RWPE1 (cell line): ENCODE measurements around the gene DSG4.

Experiments used
- CTCF ChIA-PET: fragments of 350-600 bp; sonication (Branson Sonifier 250); formaldehyde crosslinking; extraction: SDS; loops from one replicate; lab custom pipeline; 2021; lab: Yijun Ruan, JAX
- POLR2A ChIA-PET: fragments of 400-600 bp; formaldehyde crosslinking; extraction: SDS; loops from one replicate; lab custom pipeline; 2020; ENCODE audit warnings: antibody characterized with exemption; ENCODE audit not compliant: low non-redundant PET; lab: Yijun Ruan, JAX
- DNase-seq: peaks from one replicate; pipeline ENCODE4 v3.0.0; 2012; ENCODE audit warnings: low spot score
- H3K27ac ChIP-seq: fragments of 450-650 bp; 2 replicates; pipeline ENCODE4 v1.5.1; 2017
- CTCF ChIP-seq: fragments of 450-650 bp; conservative IDR thresholded peaks from 2 replicates; pipeline ENCODE4 v1.5.1; 2017; ENCODE audit warnings: low read depth, mild to moderate bottlenecking

The DSG4 gene

GRCh38 chr18:31364190-31364589 lies 12.4 kb upstream of the DSG4 start:
- no peak overlapping the region for H3K27ac ChIP-seq
- no peak for DNase-seq
- no peak for TF ChIP-seq CTCF
- CTCF ChIA-PET: no interaction called here
- POLR2A ChIA-PET: no interaction called here

DNA sequence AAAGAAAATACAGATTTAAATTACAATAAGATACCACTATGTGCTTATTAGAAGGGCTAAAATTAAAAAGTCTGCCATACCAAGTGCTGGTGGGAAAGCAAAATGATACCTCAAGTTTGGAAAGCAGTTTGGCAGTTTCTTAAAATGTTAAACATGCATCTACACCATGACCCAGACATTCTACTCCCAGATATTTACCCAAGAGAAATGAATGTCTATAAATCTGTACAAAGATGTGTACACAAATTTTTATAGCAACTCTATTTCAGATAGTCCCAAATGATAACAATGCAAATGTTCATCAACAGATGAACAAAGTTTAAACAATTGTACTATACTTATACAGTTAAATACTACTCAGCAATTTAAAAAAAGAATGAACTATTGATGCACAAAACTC lies 7.1 kb upstream of the DSG4 start:
- no peak for TF ChIP-seq CTCF
- no peak for DNase-seq
- ChIA-PET CTCF (no interaction called here), POLR2A (no interaction called here)
- no peak overlapping the region for H3K27ac ChIP-seq

- DNase-seq: no peak
- no peak for TF ChIP-seq CTCF
- no peak overlapping the region for H3K27ac ChIP-seq
- CTCF ChIA-PET: no interaction called here
- POLR2A ChIA-PET: no interaction called here
Measured at GRCh38 chr18:31371989-31372388, 4.6 kb upstream of the DSG4 start.

GRCh38 chr18:31373641-31374040 lies 2.9 kb upstream of the DSG4 start:
- TF ChIP-seq CTCF: no peak
- ChIA-PET CTCF (no interaction called here), POLR2A (no interaction called here)
- DNase-seq: no peak
- no peak overlapping the region for H3K27ac ChIP-seq

DNA sequence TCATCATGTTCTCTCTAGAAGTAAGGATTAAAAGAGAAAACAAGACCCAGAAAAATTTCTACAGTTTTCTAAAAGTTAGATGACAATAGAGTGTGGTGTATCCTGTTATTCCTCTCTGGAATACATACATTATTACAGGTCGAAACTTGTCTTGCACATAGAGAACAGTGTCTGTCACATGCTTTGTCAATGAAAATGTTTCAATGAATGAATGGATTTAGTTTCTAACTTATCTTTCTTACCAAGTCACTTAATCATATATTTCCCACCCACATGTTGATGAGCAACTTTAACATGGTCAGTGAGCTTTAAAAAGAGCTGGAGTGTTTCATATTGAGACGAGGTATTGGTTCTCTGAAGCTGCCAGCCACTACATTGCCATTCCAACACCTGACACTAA lies 4.3 kb downstream of the DSG4 start:
- POLR2A ChIA-PET: no interaction called here

DNA sequence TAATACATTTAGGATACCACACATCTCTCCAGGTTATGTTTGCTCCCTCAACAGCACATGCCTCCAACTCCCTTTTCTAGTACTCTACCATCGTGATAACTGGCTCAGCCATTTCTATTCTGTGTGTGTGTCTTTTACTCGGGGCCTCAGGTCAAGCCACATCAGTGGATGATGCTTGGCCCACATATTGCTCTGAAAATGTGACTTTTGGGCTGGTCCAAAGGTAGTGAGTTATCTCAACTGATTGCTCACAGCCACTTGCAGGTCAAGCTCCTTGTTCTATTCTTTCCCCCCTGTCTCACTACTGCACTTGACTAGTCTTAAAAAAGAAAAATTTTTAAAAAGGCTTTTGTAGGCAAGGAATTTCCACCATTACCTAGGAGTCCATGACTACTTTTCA lies 5.5 kb downstream of the DSG4 start:
- ChIA-PET CTCF (no interaction called here), POLR2A (no interaction called here)
- TF ChIP-seq CTCF: no peak

More for the DNA sequence above, 4.3 kb downstream of the DSG4 start:
- peak; percentile 2 for DNase-seq
- H3K27ac ChIP-seq: no peak overlapping the region
- CTCF ChIA-PET: interaction anchor here (0.6 kb wide), 1 partner anchor 38 kb away, joined by 6 read pairs; no protein-coding TSS in a partner anchor
- no peak for TF ChIP-seq CTCF

DNA sequence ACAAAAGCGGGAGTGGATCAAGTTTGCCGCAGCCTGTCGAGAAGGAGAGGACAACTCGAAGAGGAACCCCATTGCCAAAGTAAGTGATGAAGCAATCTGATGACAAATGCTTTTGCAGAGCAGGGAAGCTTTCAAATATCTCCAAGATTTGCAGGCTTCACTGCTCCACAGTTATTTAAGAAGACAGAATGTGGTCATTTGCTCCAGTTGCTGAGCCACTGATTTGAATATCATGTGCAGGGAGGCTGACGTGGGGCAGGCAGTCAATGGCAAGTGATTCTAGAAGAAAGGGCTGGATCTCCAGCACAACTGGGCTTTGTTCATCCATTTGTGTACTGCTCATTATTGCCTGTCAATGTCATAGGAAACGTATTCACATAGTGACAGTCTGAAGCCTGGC lies 10.2 kb downstream of the DSG4 start:
- TF ChIP-seq CTCF: no peak
- no peak for DNase-seq
- ChIA-PET POLR2A (no interaction called here), CTCF (interaction anchor here (0.6 kb wide), 1 partner anchor 539 kb away, joined by 3 read pairs; no protein-coding TSS in a partner anchor)
- no peak overlapping the region for H3K27ac ChIP-seq

More for the DNA sequence above, 5.5 kb downstream of the DSG4 start:
- no peak overlapping the region for H3K27ac ChIP-seq
- no peak for DNase-seq
